Superior temporal gyrus (tissue), 1 donor: ENCODE data around the gene FAM163B.

Experiments used
- DNase-seq: peaks from one replicate; pipeline ENCODE4 v3.0.0-alpha.2; 2016; ENCODE audit errors: extremely low spot score

FAM163B gene

GRCh38 chr9:133598978-133599377 is 10.2 kb downstream of the FAM163B start:
- no peak for DNase-seq

- no peak for DNase-seq
These were observed 11.8 kb downstream of the FAM163B start for GRCh38 chr9:133597316-133597957.

GRCh38 chr9:133595910-133596309 is 13.3 kb downstream of the FAM163B start:
- no peak for DNase-seq

GRCh38 chr9:133594310-133594709 is 14.9 kb downstream of the FAM163B start:
- no peak for DNase-seq

- DNase-seq, result no peak
These were observed 15.5 kb downstream of the FAM163B start for GRCh38 chr9:133593587-133594253.

- DNase-seq, result no peak
These were observed 16.3 kb downstream of the FAM163B start for GRCh38 chr9:133592731-133593409.

- no peak for DNase-seq
These were observed 17.2 kb downstream of the FAM163B start for GRCh38 chr9:133591985-133592384.

- DNase-seq, result no peak
These were observed 17.9 kb downstream of the FAM163B start for GRCh38 chr9:133591116-133591910.

GRCh38 chr9:133590231-133590855 is 18.8 kb downstream of the FAM163B start:
- no peak for DNase-seq

GRCh38 chr9:133589454-133590227 is 19.5 kb downstream of the FAM163B start:
- DNase-seq, result no peak

- DNase-seq, result no peak
These were observed 21.7 kb downstream of the FAM163B start for GRCh38 chr9:133587466-133587865.

GRCh38 chr9:133587051-133587450 is 22.1 kb downstream of the FAM163B start:
- DNase-seq, result no peak

GRCh38 chr9:133585481-133586351 is 23.5 kb downstream of the FAM163B start:
- no peak for DNase-seq

- DNase-seq, result no peak
These were observed 24.4 kb downstream of the FAM163B start for GRCh38 chr9:133584559-133585476.

- no peak for DNase-seq
These were observed 25.0 kb downstream of the FAM163B start for GRCh38 chr9:133584167-133584558.

GRCh38 chr9:133583586-133583985 is 25.6 kb downstream of the FAM163B start:
- no peak for DNase-seq

GRCh38 chr9:133583111-133583510 is 26.1 kb downstream of the FAM163B start:
- DNase-seq, result no peak

- no peak for DNase-seq
These were observed 26.6 kb downstream of the FAM163B start for GRCh38 chr9:133582501-133583045.
